ENCODE data around the gene ADAP1. TPM values are rescaled to one million over a fixed set of nuclear protein-coding genes. Genes with fewer than 3 reads are reported as not detected.

ADAP1 gene
- total RNA-seq, 4 donors from 2014 or later: 84.9 to 360 (median 169) TPM

DNA sequence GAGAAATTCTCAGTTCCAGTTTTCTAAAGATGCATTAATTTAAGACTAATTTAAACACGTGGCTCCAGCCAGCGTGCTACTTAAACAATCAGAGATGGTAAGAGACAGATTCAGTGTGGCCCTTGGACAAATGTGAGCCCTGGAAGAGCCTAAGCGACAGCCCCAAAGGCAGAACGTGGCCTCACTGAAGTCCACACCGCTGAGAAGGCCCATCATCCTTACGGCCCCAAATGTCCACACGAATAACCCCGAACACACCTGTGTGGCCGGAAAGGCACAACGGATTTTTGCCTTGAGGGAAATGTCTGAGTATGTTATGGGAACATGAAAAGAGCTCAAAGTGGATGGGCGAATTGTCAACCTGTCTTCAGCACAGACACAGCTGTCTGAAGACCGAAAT, 17.6 kb upstream of the ADAP1 start:
- peaks cover 0 to 47% (median 19%) of the 10 kb centered on the region in 4 donors for H3K36me3 ChIP-seq
- intact Hi-C loops (cut with DNase I; ENCODE audit: low total_unique reads) (no loop called here), in situ Hi-C loops (cut with MboI; ENCODE audit: low pct_ligation_motif_present in 1 of 4, low pct_unique_long_range_greater_than_20kb in 1 of 4, low sequenced_read_pairs in 3 of 4) (no loop called here)
- no peaks in the 10 kb centered on the region for H3K27me3 ChIP-seq
- H3K27ac ChIP-seq: no peak overlapping the region
- no peak overlapping the region for H3K4me3 ChIP-seq
- DNase-seq: no peak
- TF ChIP-seq, protein P1, sequence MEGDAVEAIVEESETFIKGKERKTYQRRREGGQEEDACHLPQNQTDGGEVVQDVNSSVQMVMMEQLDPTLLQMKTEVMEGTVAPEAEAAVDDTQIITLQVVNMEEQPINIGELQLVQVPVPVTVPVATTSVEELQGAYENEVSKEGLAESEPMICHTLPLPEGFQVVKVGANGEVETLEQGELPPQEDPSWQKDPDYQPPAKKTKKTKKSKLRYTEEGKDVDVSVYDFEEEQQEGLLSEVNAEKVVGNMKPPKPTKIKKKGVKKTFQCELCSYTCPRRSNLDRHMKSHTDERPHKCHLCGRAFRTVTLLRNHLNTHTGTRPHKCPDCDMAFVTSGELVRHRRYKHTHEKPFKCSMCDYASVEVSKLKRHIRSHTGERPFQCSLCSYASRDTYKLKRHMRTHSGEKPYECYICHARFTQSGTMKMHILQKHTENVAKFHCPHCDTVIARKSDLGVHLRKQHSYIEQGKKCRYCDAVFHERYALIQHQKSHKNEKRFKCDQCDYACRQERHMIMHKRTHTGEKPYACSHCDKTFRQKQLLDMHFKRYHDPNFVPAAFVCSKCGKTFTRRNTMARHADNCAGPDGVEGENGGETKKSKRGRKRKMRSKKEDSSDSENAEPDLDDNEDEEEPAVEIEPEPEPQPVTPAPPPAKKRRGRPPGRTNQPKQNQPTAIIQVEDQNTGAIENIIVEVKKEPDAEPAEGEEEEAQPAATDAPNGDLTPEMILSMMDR (IDR thresholded peaks at IDR 0.05): no peak
- TF ChIP-seq POLR2AphosphoS5 (IDR thresholded peaks at IDR 0.05): no peak
- TF ChIP-seq POLR2A (IDR thresholded peaks at IDR 0.05): no peak
- no peak for TF ChIP-seq EP300 (IDR thresholded peaks at IDR 0.05; ENCODE audit: low read depth)
- no peaks in the 10 kb centered on the region for H3K9me3 ChIP-seq
- whole genome bisulfite sequencing, 2 donors (ENCODE audit: low coverage in 1 of 2): 90 to 92% methylated on average over 11 to 12 of the region's 12 CpGs
- peaks cover 20 to 39% (median 30%) of the 10 kb centered on the region in 4 donors for H3K4me1 ChIP-seq

DNA sequence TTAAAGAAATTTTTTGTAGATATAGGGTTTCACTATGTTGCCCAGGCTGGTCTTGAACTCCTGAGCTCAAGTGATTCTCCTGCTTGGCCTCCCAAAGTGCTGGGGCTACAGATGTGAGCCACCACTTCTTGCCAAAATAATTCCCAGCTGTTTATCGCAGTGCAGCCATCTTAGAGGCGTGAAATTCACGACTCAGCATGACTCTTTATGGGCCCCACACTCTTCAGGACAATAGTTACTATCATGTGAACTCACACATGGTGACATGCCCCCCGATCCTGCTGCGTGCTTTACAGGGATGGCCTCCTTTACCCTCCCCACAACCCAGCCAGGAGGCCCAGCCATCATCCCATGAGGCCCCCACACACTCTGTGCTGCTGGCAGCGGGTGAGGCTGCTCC, 16.3 kb upstream of the ADAP1 start:
- Histone ChIP-seq H3K27ac (no peak overlapping the region), H3K36me3 (peaks cover 0 to 53% (median 19%) of the 10 kb centered on the region in 4 donors), H3K9me3 (no peaks in the 10 kb centered on the region), H3K4me3 (no peak overlapping the region), H3K27me3 (no peaks in the 10 kb centered on the region), H3K4me1 (peaks cover 12 to 27% (median 18%) of the 10 kb centered on the region in 4 donors)
- in situ Hi-C loops (cut with MboI; ENCODE audit: low pct_ligation_motif_present in 1 of 4, low pct_unique_long_range_greater_than_20kb in 1 of 4, low sequenced_read_pairs in 3 of 4): no loop called here
- no peak for TF ChIP-seq POLR2A (IDR thresholded peaks at IDR 0.05)
- TF ChIP-seq, protein P1 (IDR thresholded peaks at IDR 0.05): no peak
- TF ChIP-seq POLR2AphosphoS5 (IDR thresholded peaks at IDR 0.05): no peak
- TF ChIP-seq EP300 (IDR thresholded peaks at IDR 0.05; ENCODE audit: low read depth): no peak
- WGBS, 2 donors (ENCODE audit: low coverage in 1 of 2): 90 to 100% methylated on average over 2 to 6 of the region's 6 CpGs
- no peak for DNase-seq
- intact Hi-C loops (cut with DNase I; ENCODE audit: low total_unique reads): no loop called here

DNA sequence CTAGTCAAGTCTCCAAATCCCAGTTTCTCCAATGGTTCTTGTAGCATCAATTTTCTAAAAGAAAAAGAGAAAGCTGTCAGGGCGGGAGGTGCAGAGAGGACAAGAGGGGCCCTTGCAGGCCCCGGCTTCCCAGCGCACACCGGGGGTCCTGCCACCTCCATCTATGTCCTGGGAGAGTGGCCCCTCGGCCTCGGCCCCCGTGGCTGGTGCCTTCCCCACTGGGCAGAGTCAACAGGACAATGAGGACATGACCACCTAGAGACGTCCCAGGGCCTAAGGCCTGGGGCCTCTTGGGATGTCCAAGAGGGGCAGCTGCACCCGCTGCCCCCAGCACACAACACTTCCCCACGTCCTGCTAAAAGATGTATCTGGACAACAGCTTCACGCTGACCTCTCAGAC, 14.9 kb upstream of the ADAP1 start:
- intact Hi-C loops (cut with DNase I; ENCODE audit: low total_unique reads) (no loop called here), in situ Hi-C loops (cut with MboI; ENCODE audit: low pct_ligation_motif_present in 1 of 4, low pct_unique_long_range_greater_than_20kb in 1 of 4, low sequenced_read_pairs in 3 of 4) (no loop called here)
- no peak for TF ChIP-seq POLR2AphosphoS5 (IDR thresholded peaks at IDR 0.05)
- TF ChIP-seq, protein P1 (IDR thresholded peaks at IDR 0.05): no peak
- no peak for TF ChIP-seq POLR2A (IDR thresholded peaks at IDR 0.05)
- no peak for TF ChIP-seq EP300 (IDR thresholded peaks at IDR 0.05; ENCODE audit: low read depth)
- Histone ChIP-seq H3K4me1 (peaks cover 15 to 35% (median 23%) of the 10 kb centered on the region in 4 donors), H3K27ac (no peak overlapping the region), H3K27me3 (no peaks in the 10 kb centered on the region), H3K36me3 (peaks cover 0 to 53% (median 19%) of the 10 kb centered on the region in 4 donors), H3K4me3 (no peak overlapping the region), H3K9me3 (no peaks in the 10 kb centered on the region)
- 94 to 100% methylated on average over 1 to 11 of the region's 11 CpGs for WGBS, 2 donors (ENCODE audit: low coverage in 1 of 2)
- no peak for DNase-seq

DNA sequence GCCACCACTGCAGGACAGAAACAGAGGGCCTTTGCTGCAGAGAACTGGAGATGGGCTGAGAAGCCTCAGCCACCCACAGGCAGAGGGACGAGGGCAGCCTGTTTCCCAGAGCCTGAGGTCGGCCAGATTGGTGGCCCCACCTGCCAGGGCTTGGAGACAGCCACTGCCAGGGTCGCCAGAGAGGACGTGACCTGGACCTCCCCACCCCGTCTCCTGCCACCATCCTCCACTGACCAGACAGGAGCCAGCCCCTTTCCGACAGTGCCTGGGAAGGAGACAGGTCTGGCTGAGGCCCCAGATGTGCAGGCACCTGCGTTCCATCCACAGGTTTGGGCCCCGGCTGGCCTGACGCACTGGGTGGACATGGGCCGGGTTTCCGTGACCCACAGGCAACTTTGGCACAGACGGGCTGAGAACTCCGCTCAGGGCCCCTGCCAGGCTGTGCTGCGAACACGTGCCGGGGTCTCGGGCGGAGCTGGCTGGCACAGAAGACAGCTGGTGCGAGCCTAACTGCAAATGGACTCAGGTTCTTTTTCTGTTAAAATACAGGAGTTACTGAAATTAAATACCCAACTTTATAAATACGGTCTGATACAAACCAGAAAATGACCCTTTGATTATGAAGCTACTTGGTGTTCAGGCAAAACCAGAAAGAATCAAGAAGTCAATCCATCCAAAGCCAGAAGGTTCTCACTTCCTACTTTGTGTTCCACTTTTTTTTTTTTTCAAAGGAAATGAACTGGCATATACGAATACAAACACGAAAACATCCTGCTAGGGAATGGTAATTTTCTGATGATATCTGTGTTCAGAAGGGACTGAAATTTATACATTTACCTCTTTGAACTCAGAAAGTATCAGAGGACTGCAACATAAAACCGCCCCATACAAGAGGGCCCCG, 14.0 kb upstream of the ADAP1 start:
- intact Hi-C loops (cut with DNase I; ENCODE audit: low total_unique reads) (no loop called here), in situ Hi-C loops (cut with MboI; ENCODE audit: low pct_ligation_motif_present in 1 of 4, low pct_unique_long_range_greater_than_20kb in 1 of 4, low sequenced_read_pairs in 3 of 4) (no loop called here)
- Histone ChIP-seq H3K4me1 (peaks cover 18 to 35% (median 22%) of the 10 kb centered on the region in 4 donors), H3K27me3 (no peaks in the 10 kb centered on the region), H3K27ac (no peak overlapping the region), H3K9me3 (no peaks in the 10 kb centered on the region), H3K4me3 (no peak overlapping the region), H3K36me3 (peaks cover 0 to 50% (median 19%) of the 10 kb centered on the region in 4 donors)
- DNase-seq: no peak
- TF ChIP-seq EP300 (IDR thresholded peaks at IDR 0.05; ENCODE audit: low read depth): no peak
- 77 to 86% methylated on average over 5 to 24 of the region's 24 CpGs for WGBS, 2 donors (ENCODE audit: low coverage in 1 of 2)

All from transverse colon (tissue), 4 donors.